Measurements from ENCODE around the gene COX19.

DNA sequence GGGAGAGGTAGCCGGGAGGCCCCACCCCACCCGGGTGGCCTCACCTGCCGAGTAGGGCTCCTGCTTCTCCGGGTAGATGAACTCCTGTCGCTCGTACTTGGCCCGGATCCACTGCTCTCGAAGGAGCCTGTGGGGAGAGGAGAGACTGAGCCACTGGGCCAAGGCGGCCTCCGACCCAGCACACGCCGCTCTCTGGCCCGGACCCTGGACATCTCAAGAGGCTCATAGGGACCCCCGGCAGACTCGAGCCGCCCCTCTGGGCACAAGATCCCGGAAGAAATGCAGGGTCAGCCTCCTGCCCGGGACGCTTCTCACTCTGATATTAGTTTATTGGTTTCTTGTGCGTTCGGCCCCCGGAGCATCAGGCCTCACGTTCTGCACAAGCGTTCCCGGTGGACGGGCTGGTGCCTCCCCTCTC lies 55.4 kb downstream of the COX19 start:
- TF ChIP-seq CTCF (IDR thresholded peaks at IDR 0.05) (no peak), POLR2A (IDR thresholded peaks at IDR 0.05) (no peak)

All from uterus (tissue), 2 donors.